Upper lobe of right lung (tissue), 1 donor: Measurements from ENCODE around the gene PPP2R2C. TPM values are rescaled to one million over a fixed set of nuclear protein-coding genes. Genes with fewer than 3 reads are reported as not detected.

Experiments used
- ATAC-seq: fragments of 200-7000 bp; cut with Tn5 transposase; one replicate; pipeline ENCODE4 v1.9.1; 2020; ENCODE audit warnings: mild to moderate bottlenecking, moderate library complexity
- DNase-seq: peaks from one replicate; pipeline ENCODE4 v3.0.0-alpha.2; 2020
- H3K27ac ChIP-seq: fragments of 200-600 bp; one replicate; pipeline ENCODE4 v1.8.0; 2022
- H3K27me3 ChIP-seq: fragments of 200-600 bp; one replicate; pipeline ENCODE4 v1.8.0; 2022; ENCODE audit warnings: mild to moderate bottlenecking
- H3K36me3 ChIP-seq: fragments of 200-600 bp; one replicate; pipeline ENCODE4 v1.8.0; 2022
- H3K4me1 ChIP-seq: fragments of 200-600 bp; one replicate; pipeline ENCODE4 v1.8.0; 2022
- H3K4me3 ChIP-seq: fragments of 200-600 bp; one replicate; pipeline ENCODE4 v1.8.0; 2022; ENCODE audit warnings: mild to moderate bottlenecking
- H3K9me3 ChIP-seq: fragments of 200-600 bp; one replicate; pipeline ENCODE4 v1.8.0; 2022
- CTCF ChIP-seq: fragments of 200-600 bp; IDR thresholded peaks from one replicate; pipeline ENCODE4 v1.8.0; 2022; ENCODE audit warnings: antibody characterized with exemption
- intact Hi-C: fragments of 100-400 bp; cut with DNase I; formaldehyde crosslinking; loops from one replicate; pipeline ENCODE4 v1.11.0; 2022
- total RNA-seq: library from RNA; stranded (reverse); fragmentation: NEBNext Ultra II Directional; extraction: Animal tissue kit (Norgen Biotek cat#: 25700); gene quantifications from one replicate; pipeline ENCODE4 v1.2.1, GENCODE V29; 2021
- donor health status: DM: no; HTN: yes; CAD: no; lungs with severe emphysema.

Gene PPP2R2C
- total RNA-seq, 1 donor from 2014 or later: 0.09 TPM

- no peak overlapping the region for H3K4me3 ChIP-seq
- no peaks in the 10 kb centered on the region for H3K36me3 ChIP-seq
- no peak for TF ChIP-seq CTCF
- DNase-seq (no peak), ATAC-seq (no peak)
- H3K4me1 ChIP-seq: peaks cover 15% of the 10 kb centered on the region
- H3K27ac ChIP-seq: no peak overlapping the region
- no peaks in the 10 kb centered on the region for H3K27me3 ChIP-seq
- no peaks in the 10 kb centered on the region for H3K9me3 ChIP-seq
- intact Hi-C loops: no loop called here
Observed at GRCh38 chr4:6320663-6321062, 151.8 kb downstream of the PPP2R2C start.

- Histone ChIP-seq H3K4me1 (peaks cover 8% of the 10 kb centered on the region), H3K27ac (no peak overlapping the region), H3K4me3 (no peak overlapping the region), H3K9me3 (no peaks in the 10 kb centered on the region), H3K36me3 (no peaks in the 10 kb centered on the region), H3K27me3 (no peaks in the 10 kb centered on the region)
- DNase-seq (no peak), ATAC-seq (no peak)
- intact Hi-C loops: no loop called here
- TF ChIP-seq CTCF: no peak
Observed at GRCh38 chr4:6319530-6320150, 152.8 kb downstream of the PPP2R2C start.

GRCh38 chr4:6318206-6318605 is 154.2 kb downstream of the PPP2R2C start:
- TF ChIP-seq CTCF: no peak

GRCh38 chr4:6316461-6317003 is 155.9 kb downstream of the PPP2R2C start:
- intact Hi-C loops: no loop called here
- Histone ChIP-seq H3K4me3 (no peak overlapping the region), H3K36me3 (no peaks in the 10 kb centered on the region), H3K27ac (no peak overlapping the region), H3K9me3 (no peaks in the 10 kb centered on the region), H3K27me3 (no peaks in the 10 kb centered on the region), H3K4me1 (no peaks in the 10 kb centered on the region)
- DNase-seq: no peak
- TF ChIP-seq CTCF: no peak
- ATAC-seq: no peak

More at GRCh38 chr4:6318206-6318605, 154.2 kb downstream of the PPP2R2C start:
- Histone ChIP-seq H3K36me3 (no peaks in the 10 kb centered on the region), H3K27me3 (no peaks in the 10 kb centered on the region), H3K4me1 (no peaks in the 10 kb centered on the region), H3K27ac (no peak overlapping the region), H3K9me3 (no peaks in the 10 kb centered on the region), H3K4me3 (no peak overlapping the region)
- DNase-seq: no peak
- intact Hi-C loops: no loop called here
- ATAC-seq: peak; percentile 4

- ATAC-seq (no peak), DNase-seq (no peak)
- Histone ChIP-seq H3K9me3 (no peaks in the 10 kb centered on the region), H3K4me1 (no peaks in the 10 kb centered on the region), H3K27me3 (peaks cover 18% of the 10 kb centered on the region), H3K36me3 (no peaks in the 10 kb centered on the region), H3K4me3 (no peak overlapping the region), H3K27ac (no peak overlapping the region)
- TF ChIP-seq CTCF: no peak
- intact Hi-C loops: no loop called here
Observed at GRCh38 chr4:6313216-6313615, 159.2 kb downstream of the PPP2R2C start.
